ENCODE results near the gene COL20A1.

DNA sequence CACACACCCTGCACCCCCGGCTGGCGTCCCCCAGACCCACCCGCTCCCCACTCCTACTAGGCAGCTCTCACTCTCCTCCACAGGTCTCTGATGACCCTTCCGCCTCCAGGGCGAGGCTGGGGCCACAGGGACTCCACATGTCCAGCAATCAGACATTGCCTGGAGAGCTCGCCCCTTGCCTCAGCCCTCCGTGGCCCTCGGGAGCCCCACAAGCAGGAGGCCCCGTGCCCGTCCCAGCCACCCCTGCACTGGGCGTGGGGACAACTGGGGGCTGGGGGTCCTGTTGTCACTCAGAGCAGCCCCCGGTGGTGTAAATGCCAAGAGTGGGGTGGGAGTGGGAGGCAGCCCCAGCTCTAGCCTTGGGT, 1.5 kb downstream of the COL20A1 start:
- TF ChIP-seq, protein P1, sequence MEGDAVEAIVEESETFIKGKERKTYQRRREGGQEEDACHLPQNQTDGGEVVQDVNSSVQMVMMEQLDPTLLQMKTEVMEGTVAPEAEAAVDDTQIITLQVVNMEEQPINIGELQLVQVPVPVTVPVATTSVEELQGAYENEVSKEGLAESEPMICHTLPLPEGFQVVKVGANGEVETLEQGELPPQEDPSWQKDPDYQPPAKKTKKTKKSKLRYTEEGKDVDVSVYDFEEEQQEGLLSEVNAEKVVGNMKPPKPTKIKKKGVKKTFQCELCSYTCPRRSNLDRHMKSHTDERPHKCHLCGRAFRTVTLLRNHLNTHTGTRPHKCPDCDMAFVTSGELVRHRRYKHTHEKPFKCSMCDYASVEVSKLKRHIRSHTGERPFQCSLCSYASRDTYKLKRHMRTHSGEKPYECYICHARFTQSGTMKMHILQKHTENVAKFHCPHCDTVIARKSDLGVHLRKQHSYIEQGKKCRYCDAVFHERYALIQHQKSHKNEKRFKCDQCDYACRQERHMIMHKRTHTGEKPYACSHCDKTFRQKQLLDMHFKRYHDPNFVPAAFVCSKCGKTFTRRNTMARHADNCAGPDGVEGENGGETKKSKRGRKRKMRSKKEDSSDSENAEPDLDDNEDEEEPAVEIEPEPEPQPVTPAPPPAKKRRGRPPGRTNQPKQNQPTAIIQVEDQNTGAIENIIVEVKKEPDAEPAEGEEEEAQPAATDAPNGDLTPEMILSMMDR (IDR thresholded peaks at IDR 0.05): no peak
- no peak for TF ChIP-seq ZFX (IDR thresholded peaks at IDR 0.05; ENCODE audit: borderline replicate concordance)

Data from 22Rv1 (cell line).